MM.1S (cell line): Measurements from ENCODE around the gene MAPKAP1.
"Not testable (repeated sequence)": the region's sequence is repeated elsewhere in the genome, so short reads cannot be mapped to it uniquely, and the experiment has no call there.

Experiments used
- DNase-seq: peaks from one replicate; pipeline ENCODE4 v3.0.0-alpha.2; 2015
- H2AFZ ChIP-seq: fragments of 300-600 bp; sonication (generic); 2 replicates; pipeline ENCODE4 v1.6.0; 2016; ENCODE audit warnings: antibody characterized with exemption, low read length
- H3F3A ChIP-seq: fragments of 300-600 bp; sonication (generic); 2 replicates; pipeline ENCODE4 v1.6.1; 2016; ENCODE audit warnings: mild to moderate bottlenecking, antibody characterized with exemption, low read length, moderate library complexity, mixed read lengths; ENCODE audit not compliant: insufficient read depth
- H3K27ac ChIP-seq: fragments of 300-600 bp; sonication (generic); 2 replicates; pipeline ENCODE4 v1.5.1; 2016; ENCODE audit warnings: mild to moderate bottlenecking, low read length
- H3K27me3 ChIP-seq: fragments of 300-600 bp; sonication (generic); replicated peaks from 2 replicates; pipeline ENCODE4 v1.6.0; 2016; ENCODE audit warnings: low read length; ENCODE audit not compliant: insufficient read depth
- H3K36me3 ChIP-seq: fragments of 300-600 bp; sonication (generic); replicated peaks from 2 replicates; pipeline ENCODE4 v1.6.1; 2016; ENCODE audit warnings: mild to moderate bottlenecking, low read length, mixed read lengths; ENCODE audit not compliant: insufficient read depth
- H3K4me1 ChIP-seq: fragments of 300-600 bp; sonication (generic); 2 replicates; pipeline ENCODE4 v1.6.1; 2016; ENCODE audit warnings: low read length, mixed read lengths
- H3K4me2 ChIP-seq: fragments of 300-600 bp; sonication (generic); 2 replicates; pipeline ENCODE4 v1.6.0; 2016; ENCODE audit warnings: low read depth, low read length
- H3K4me3 ChIP-seq: fragments of 300-600 bp; sonication (generic); 2 replicates; pipeline ENCODE4 v1.5.1; 2016; ENCODE audit warnings: low read length, mixed read lengths
- H3K79me2 ChIP-seq: fragments of 300-600 bp; sonication (generic); 2 replicates; pipeline ENCODE4 v1.6.1; 2016; ENCODE audit warnings: mixed run types, low read length, mixed read lengths
- H3K9ac ChIP-seq: fragments of 300-600 bp; sonication (generic); 2 replicates; pipeline ENCODE4 v1.6.1; 2016; ENCODE audit warnings: low read length, mixed read lengths
- H3K9me2 ChIP-seq: fragments of 300-600 bp; sonication (generic); replicated peaks from 2 replicates; pipeline ENCODE4 v1.6.1; 2016; ENCODE audit warnings: mild to moderate bottlenecking, low read length, mixed read lengths; ENCODE audit not compliant: insufficient read depth
- H3K9me3 ChIP-seq: fragments of 300-600 bp; sonication (generic); replicated peaks from 2 replicates; pipeline ENCODE4 v1.6.1; 2016; ENCODE audit warnings: mild to moderate bottlenecking, low read length, mixed read lengths; ENCODE audit not compliant: insufficient read depth
- H4K20me1 ChIP-seq: fragments of 300-600 bp; sonication (generic); 2 replicates; pipeline ENCODE4 v1.6.1; 2016; ENCODE audit warnings: mild to moderate bottlenecking, low read length, moderate library complexity, mixed read lengths; ENCODE audit not compliant: insufficient read depth
- CTCF ChIP-seq: fragments of 300-600 bp; sonication (generic); IDR thresholded peaks from 2 replicates; pipeline ENCODE4 v1.5.1; 2016; ENCODE audit warnings: antibody characterized with exemption, low read length, mixed read lengths
- EZH2 ChIP-seq: fragments of 300-600 bp; sonication (generic); optimal IDR thresholded peaks from 2 replicates; pipeline ENCODE3; 2017; ENCODE audit warnings: low read depth, mild to moderate bottlenecking, antibody characterized with exemption, low read length, mixed read lengths
- EZH2phosphoT487 ChIP-seq: fragments of 300-600 bp; sonication (generic); IDR thresholded peaks from 2 replicates; pipeline ENCODE4 v1.6.1; 2018; ENCODE audit warnings: antibody characterized with exemption, low read length

Gene MAPKAP1

GRCh38 chr9:125570246-125570645 lies 136.8 kb downstream of the MAPKAP1 start:
- no peaks in the 10 kb centered on the region for H3F3A ChIP-seq
- H4K20me1 ChIP-seq = no peaks in the 10 kb centered on the region
- no peak overlapping the region for H2AFZ ChIP-seq
- H3K36me3 ChIP-seq = no peaks in the 10 kb centered on the region
- H3K4me3 ChIP-seq = no peak overlapping the region
- no peak for DNase-seq
- H3K9me3 ChIP-seq = no peaks in the 10 kb centered on the region
- H3K9me2 ChIP-seq = no peaks in the 10 kb centered on the region
- H3K27me3 ChIP-seq = no peaks in the 10 kb centered on the region
- H3K79me2 ChIP-seq = no peaks in the 10 kb centered on the region
- no peaks in the 10 kb centered on the region for H3K4me1 ChIP-seq
- TF ChIP-seq EZH2 = no peak
- TF ChIP-seq EZH2phosphoT487 = no peak
- TF ChIP-seq CTCF = no peak
- H3K4me2 ChIP-seq = no peak overlapping the region
- no peak overlapping the region for H3K9ac ChIP-seq
- H3K27ac ChIP-seq = no peak overlapping the region

GRCh38 chr9:125568621-125569020 lies 138.4 kb downstream of the MAPKAP1 start:
- no peaks in the 10 kb centered on the region for H3K27me3 ChIP-seq
- no peak overlapping the region for H3K4me2 ChIP-seq
- H2AFZ ChIP-seq = no peak overlapping the region
- H3K79me2 ChIP-seq = no peaks in the 10 kb centered on the region
- TF ChIP-seq EZH2 = no peak
- H3K4me1 ChIP-seq = no peaks in the 10 kb centered on the region
- no peak overlapping the region for H3K4me3 ChIP-seq
- no peaks in the 10 kb centered on the region for H4K20me1 ChIP-seq
- DNase-seq = no peak
- no peaks in the 10 kb centered on the region for H3F3A ChIP-seq
- no peaks in the 10 kb centered on the region for H3K9me3 ChIP-seq
- no peaks in the 10 kb centered on the region for H3K36me3 ChIP-seq
- H3K27ac ChIP-seq = no peak overlapping the region
- H3K9me2 ChIP-seq = no peaks in the 10 kb centered on the region
- no peak overlapping the region for H3K9ac ChIP-seq

GRCh38 chr9:125566051-125566450 lies 141.0 kb downstream of the MAPKAP1 start:
- not testable (repeated sequence) for H3F3A ChIP-seq, H3K4me2 ChIP-seq, H3K79me2 ChIP-seq, DNase-seq, H3K9me2 ChIP-seq, H3K9ac ChIP-seq, H3K27me3 ChIP-seq, H3K36me3 ChIP-seq, H3K27ac ChIP-seq, H2AFZ ChIP-seq, H4K20me1 ChIP-seq, H3K4me3 ChIP-seq, H3K9me3 ChIP-seq
- peaks cover 14% of the 10 kb centered on the region for H3K4me1 ChIP-seq

- no peaks in the 10 kb centered on the region for H3K9me3 ChIP-seq
- H3K4me1 ChIP-seq = peaks cover 20% of the 10 kb centered on the region
- no peaks in the 10 kb centered on the region for H3K27me3 ChIP-seq
- no peak overlapping the region for H2AFZ ChIP-seq
- H3K9me2 ChIP-seq = no peaks in the 10 kb centered on the region
- no peaks in the 10 kb centered on the region for H4K20me1 ChIP-seq
- H3F3A ChIP-seq = no peaks in the 10 kb centered on the region
- TF ChIP-seq EZH2phosphoT487 (no peak), CTCF (no peak), EZH2 (no peak)
- no peak for DNase-seq
- no peaks in the 10 kb centered on the region for H3K36me3 ChIP-seq
- H3K27ac ChIP-seq = no peak overlapping the region
- no peak overlapping the region for H3K4me2 ChIP-seq
- H3K4me3 ChIP-seq = no peak overlapping the region
- H3K79me2 ChIP-seq = no peaks in the 10 kb centered on the region; the same call in 1 of the 2 replicates
- H3K9ac ChIP-seq = no peak overlapping the region
Measured at GRCh38 chr9:125565126-125565525, 141.9 kb downstream of the MAPKAP1 start.
